HG03159 (cell line): ENCODE measurements around the gene PCNT.
"Not testable (repeated sequence)": the region's sequence is repeated elsewhere in the genome, so short reads cannot be mapped to it uniquely, and the experiment has no call there.

Experiments
- ATAC-seq: cut with Tn5 transposase; IDR thresholded peaks from one replicate; pipeline ENCODE4 v1.9.1; 2021; ENCODE audit warnings: mild to moderate bottlenecking, moderate library complexity; ENCODE audit not compliant: unreplicated experiment

The PCNT gene

DNA sequence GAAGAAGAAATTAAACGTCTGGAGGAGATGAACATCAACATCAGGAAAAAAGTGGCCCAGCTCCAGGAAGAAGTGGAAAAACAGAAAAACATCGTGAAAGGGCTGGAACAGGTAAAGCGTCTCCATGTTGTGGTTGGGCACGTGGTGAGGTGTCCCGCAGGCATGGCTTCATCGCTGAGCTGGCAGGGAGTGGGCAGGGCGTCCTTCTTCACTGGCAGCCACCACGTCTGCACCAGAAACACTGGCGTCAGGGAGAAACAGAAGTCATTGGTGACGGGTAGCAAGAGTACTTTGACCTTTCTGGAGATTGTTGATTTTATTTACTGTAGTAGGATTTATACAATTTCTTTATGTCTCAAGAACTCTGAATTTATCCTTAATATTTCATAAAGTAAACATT lies 75.7 kb downstream of the PCNT start:
- no peak for ATAC-seq

DNA sequence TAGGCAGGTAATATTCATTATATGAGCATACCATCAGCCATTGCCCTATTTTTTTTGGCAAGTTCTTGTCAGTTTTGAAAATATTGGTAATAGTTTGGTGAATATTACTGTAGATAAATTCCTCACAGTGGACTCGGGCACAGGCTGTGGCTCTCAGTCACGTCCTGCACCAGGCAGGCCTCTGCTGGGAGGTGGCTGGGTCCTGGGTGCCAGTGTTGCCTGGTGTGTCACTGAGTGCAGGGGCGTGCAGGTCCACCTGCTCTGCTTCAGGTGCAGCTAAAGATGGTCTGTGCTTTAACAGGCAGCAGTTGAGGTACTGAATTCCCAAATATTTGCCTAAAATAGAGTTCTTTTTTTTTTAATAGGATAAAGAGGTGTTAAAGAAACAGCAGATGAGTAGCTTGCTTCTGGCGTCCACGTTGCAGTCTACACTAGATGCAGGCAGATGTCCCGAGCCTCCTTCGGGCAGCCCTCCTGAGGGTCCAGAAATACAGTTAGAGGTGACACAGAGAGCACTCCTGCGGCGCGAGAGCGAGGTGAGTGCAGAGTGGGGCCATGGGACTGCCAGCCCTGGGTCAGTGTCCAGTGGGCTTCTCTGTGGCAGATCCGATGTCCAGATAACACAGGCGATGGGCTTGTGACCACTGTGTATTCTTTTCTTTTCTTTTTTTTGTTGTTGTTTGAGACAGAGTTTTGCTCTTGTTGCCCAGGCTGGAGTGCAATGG lies 77.4 kb downstream of the PCNT start:
- ATAC-seq = no peak

DNA sequence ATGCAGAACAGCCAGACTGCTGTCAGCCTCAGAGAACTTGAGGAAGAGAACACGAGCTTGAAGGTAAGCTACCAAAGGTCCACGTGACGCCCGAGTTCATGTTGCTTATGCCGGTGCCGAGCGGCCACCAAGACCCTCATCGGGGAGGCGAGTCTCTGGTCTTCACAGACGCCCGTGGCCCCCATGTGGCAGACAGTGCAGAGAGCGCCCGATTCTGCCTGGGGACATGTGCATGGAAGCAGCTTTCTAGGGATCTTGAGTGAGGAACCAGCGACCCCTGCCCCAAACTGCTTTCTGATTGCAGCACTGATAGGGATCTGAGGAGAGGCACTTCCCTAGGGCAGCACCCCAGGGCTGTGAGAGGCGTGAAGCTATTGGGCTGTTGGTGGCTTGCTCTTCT lies 78.5 kb downstream of the PCNT start:
- no peak for ATAC-seq

DNA sequence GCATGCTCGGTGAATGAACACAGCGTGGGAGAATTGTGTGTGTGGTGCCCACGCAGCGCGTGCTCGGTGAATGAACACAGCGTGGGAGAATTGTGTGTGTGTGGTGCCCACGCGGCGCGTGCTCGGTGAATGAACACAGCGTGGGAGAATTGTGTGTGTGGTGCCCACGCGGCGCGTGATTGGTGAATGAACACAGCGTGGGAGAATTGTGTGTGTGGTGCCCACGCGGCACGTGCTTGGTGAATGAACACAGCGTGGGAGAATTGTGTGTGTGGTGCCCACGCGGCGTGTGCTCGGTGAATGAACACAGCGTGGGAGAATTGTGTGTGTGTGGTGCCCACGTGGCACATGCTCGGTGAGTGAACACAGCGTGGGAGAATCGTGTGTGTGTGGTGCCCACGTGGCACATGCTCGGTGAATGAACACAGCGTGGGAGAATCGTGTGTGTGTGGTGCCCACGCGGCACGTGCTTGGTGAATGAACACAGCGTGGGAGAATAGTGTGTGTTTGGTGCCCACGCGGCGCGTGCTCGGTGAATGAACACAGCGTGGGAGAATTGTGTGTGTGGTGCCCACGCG lies 79.4 kb downstream of the PCNT start:
- ATAC-seq = not testable (repeated sequence)

DNA sequence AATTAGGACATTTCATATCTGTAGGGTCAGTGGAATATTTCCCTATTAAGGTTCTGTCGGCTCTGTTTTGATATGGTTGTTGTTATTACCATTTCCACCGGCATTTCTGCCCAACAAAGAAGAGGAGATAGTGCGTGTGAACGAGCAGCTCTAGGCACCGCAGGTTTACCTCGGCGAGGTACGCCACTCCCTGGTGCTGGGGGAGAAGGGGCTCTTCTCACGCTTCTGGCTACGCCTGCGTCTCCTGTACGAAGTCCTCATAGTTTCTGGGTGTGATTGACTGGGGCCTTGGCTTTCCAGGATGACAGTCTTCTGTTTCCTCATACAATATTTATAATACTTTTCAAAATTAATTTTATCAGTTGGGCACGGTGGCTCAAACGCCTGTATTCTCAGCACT lies 80.3 kb downstream of the PCNT start:
- no peak for ATAC-seq

DNA sequence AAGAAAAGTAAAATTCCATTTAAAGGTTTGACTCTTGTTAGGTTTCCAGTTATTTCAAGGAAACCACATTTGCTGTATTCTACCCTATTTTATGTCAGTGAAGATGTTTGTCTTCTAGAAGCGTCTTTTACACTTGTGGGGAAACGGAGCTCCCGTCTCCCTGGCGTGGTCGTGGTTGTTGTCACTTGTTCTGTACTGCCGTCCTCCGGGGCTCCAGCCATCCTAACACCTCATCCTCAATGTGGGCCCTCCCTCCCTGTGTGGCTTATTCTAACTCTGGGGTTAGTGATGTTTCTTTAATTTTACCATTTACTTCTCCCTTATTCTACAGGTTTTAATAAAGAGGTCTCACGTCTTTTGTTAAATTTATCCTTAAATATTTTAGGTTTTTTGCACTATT lies 82.0 kb downstream of the PCNT start:
- no peak for ATAC-seq

DNA sequence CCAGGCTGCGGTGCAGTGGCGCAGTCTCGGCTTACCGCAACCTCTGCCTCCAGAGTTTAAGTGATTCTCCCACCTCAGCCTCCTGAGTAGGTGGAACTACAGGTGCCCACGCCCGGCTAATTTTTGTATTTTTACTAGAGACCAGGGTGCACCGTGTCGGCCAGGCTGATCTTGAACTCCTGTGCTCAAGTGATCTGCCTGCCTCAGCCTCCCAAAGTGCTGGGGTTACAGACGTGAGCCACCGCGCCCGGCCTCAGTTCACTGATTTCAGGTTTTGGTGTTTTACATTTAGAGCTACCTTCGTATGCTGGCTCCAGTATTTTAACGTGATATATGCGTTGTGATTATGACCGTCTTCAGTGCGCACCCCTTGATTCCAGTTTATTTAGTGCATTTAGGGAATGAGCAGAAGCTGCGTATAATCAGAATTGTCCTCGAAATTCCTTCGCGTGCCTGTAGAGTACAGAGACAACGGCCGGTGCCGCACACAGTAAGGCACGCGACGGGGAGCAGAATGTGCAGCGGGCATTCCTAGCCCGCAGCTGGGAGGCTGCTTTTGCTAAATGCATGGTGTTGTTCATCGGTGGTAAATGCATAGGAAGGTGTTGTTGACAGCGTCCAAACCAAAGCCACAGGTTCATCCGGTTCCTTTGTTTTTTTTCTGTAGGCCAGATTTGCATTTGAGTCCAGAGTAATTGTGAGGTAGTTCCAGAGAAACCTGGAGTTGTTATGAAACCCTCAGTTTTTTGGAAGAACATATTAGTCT lies 85.9 kb downstream of the PCNT start:
- no peak for ATAC-seq

DNA sequence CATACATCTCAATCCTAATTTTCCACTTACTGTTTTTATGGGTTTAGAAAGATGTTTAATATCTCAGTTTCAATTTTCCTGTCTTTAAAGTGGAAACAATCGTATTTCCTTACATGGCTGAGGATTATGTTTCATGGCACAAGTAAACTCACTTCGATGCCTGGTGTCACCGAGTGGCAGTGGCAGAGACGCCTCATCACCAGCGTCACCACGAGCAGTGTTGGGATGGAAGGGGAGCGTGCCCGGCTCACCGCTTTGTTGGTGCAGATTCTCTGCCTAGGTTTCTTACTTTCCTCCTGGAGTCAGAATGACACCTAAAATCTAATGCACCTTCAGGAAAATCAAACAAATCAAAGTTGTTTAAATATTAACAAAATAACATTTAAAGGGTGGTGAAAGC lies 86.6 kb downstream of the PCNT start:
- no peak for ATAC-seq

DNA sequence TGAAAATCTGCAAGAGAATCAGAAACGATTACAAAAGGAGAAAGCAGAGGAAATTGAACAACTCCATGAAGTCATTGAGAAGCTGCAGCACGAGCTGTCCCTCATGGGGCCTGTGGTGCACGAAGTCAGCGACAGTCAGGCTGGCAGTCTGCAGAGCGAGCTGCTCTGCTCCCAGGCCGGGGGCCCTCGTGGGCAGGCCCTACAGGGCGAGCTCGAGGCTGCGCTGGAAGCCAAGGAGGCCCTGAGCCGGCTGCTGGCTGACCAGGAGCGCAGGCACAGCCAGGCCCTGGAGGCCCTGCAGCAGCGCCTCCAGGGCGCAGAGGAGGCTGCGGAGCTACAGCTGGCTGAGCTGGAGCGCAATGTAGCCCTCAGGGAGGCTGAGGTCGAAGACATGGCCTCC lies 87.3 kb downstream of the PCNT start:
- ATAC-seq = no peak

DNA sequence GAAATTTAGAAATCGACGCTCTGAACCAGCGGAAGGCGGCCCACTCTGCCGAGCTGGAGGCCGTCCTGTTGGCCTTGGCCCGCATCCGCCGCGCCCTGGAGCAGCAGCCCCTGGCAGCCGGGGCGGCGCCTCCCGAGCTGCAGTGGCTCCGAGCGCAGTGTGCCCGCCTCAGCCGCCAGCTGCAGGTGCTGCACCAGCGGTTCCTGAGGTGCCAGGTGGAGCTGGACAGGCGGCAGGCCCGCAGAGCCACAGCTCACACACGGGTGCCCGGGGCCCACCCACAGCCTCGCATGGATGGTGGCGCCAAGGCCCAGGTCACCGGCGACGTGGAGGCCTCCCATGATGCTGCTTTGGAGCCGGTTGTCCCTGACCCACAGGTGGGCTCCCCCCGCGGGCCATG lies 87.7 kb downstream of the PCNT start:
- no peak for ATAC-seq

DNA sequence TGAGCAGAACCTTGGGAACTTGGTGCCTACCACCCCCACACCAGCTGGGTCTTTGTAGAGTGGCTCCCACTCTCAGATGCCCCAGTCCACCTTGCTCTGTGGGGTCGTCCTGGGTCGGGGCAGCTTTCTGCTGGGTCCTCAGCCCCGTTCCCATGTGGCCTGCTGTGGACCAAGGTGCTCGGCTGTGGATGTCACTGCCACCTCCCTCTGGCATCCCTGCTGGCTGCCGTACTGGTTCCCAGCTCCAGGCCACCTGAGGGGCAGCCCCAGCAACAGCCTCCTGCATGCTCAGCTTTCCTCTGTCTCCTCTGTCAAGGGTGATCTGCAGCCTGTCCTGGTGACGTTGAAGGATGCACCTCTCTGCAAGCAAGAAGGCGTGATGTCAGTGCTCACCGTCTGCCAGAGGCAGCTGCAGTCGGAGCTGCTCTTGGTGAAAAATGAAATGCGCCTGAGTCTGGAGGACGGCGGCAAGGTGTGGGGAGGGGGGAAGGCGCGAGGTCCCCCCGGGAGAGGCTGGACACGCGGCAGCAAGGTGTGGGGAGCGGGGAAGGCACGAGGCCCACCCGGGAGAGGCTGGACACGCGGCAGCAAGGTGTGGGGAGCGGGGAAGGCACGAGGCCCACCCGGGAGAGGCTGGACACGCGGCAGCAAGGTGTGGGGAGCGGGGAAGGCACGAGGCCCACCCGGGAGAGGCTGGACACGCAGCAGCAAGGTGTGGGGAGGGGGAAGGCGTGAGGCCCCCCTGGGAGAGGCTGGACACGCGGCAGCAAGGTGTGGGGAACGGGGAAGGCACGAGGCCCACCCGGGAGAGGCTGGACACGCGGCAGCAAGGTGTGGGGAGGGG lies 88.8 kb downstream of the PCNT start:
- no peak for ATAC-seq

DNA sequence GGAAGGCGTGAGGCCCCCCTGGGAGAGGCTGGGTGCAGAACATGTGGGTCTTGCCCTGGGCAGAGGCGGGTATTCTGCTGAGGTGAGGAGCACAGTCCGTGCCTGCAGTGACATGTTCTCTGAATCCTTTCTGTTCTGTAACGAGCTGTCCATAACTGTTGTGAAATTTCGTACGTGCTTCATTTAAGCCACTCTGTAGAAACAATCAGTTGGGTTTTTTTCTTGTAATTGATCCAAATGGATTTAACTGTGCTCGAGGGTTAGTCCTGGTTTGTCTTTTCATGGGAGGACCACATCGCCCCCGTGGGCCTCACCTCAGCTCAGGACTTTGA lies 89.4 kb downstream of the PCNT start:
- ATAC-seq = no peak

DNA sequence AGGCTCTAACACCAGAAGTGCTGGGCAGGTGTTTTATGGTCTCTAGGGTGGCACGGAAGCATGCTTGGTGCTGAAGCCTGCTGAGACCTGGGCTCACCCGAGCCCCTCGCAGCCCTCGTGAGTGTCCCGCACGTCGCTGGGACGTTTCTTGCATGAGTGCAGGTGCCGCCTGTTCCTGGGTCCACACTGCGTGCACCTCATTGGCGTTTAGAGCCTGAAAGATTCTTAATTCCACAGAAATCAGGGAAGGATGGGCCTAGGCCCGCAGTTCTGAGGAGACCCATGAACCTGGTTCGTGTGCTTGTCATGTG lies 91.0 kb downstream of the PCNT start:
- ATAC-seq = no peak

DNA sequence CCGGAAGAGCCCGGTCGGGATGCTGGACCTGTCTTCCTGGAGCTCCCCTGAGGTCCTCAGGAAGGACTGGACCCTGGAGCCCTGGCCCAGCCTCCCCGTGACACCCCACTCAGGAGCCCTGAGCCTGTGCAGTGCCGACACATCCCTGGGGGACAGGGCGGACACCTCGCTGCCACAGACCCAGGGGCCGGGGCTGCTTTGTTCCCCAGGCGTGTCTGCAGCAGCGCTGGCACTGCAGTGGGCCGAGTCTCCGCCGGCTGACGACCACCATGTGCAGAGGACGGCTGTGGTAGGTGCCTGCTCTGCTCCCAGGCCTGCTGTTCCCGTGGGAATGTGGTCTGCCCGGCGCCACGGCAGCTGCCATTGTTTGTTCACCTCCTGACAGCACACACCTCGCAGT lies 92.6 kb downstream of the PCNT start:
- no peak for ATAC-seq

DNA sequence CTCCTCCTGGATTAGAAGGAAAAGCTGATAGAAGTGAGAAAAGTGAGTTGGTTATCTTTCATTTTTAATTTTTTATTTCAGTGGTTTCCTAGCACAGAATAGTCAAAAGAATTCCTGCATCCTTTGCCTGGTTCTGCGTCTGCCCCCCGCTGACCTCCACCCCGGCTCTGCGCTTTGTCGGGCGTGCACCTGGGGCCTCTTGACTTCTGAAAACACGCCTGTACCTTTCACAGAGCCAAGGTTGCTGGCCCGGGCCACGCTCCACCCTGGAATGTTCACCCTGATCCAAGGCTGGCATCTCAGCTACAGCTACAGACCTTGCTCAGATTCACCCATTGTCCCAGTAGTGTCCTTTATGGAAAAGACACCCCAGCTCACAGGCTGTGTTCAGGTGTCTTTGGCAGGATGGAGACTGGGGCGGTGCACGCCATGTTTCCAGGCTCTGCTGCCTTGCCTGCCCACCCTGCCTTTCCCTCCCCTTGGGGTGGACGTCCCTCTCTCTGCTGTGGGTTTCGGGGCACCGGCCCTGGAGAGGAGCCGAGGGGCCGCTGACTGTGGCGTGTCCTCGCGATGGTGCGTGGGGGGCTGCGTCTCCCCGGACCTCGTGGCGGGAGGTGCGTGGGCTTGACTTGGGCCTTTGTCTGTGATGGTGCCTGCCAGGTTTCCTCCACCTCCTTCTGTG lies 94.5 kb downstream of the PCNT start:
- ATAC-seq = no peak

DNA sequence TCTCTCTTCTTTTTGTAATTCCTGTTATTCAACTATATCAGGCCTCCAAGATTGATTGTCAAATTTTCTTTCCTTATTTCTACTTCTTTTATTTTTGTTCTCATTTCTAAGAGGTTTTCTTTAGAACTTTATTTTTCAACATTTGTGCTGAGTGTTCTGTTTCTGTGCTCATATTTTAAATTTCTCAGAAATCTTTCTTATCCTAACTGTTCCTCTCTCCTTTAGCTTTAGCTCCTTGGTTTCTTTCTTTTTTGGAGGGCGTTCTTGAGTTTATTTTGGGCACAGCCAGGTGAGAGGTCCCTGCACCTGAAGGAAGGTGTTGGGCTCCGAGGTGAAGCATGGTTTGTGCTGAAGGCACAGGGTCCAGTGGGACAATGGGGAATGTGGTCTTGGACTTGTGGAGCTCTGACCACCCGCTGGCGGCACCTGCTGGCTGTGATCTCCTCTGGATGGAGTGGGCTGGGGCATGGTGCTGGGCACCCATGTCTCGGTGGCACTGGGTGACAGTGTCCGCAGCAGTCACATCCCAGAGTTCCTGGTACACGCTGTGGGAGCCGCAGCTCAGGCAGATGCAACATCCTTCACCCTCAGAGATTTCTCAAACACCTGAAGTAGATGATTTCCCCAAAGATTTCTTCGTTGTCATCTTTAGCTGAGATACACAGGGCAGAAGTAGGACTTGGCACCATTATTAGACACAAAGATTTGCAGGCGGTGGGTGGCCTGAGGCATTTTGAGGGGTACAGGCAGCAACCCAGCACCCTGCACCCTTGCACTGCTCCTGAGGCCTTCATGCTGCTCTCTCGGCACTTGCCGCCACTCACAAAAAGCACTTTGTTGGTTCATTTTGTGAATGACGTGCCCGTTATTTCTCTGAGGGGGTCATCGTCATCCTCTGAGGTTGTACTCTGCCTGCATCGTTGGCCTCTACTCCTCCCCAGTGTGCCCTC lies 96.6 kb downstream of the PCNT start:
- no peak for ATAC-seq

DNA sequence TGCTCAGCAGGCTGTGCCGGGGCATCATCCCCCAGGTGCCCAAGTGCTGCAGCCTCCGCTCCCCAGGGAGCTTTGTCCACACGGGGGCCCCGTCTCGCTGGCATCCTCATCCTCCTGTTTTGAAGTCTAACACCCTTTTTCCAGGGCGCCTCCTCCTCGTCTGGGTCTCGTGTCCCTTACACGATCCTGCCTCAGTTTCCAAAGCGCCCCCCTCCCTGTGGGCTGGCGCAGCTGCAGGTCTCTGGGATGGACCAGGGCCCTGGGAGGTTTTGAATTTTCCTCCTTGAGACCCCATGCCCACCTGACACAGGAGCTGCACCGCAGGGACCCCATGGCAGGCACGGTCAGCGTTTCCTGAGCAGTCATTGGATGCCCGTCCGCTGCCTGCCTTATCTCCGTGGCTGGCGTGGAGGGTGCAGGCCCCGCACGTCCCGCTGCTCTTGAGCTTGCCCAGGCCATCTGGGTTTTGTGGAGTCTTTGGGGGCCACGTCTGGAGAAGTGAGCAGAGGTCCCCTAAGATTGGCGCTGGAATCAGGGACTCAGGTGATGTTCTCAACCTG lies 97.3 kb downstream of the PCNT start:
- no peak for ATAC-seq

DNA sequence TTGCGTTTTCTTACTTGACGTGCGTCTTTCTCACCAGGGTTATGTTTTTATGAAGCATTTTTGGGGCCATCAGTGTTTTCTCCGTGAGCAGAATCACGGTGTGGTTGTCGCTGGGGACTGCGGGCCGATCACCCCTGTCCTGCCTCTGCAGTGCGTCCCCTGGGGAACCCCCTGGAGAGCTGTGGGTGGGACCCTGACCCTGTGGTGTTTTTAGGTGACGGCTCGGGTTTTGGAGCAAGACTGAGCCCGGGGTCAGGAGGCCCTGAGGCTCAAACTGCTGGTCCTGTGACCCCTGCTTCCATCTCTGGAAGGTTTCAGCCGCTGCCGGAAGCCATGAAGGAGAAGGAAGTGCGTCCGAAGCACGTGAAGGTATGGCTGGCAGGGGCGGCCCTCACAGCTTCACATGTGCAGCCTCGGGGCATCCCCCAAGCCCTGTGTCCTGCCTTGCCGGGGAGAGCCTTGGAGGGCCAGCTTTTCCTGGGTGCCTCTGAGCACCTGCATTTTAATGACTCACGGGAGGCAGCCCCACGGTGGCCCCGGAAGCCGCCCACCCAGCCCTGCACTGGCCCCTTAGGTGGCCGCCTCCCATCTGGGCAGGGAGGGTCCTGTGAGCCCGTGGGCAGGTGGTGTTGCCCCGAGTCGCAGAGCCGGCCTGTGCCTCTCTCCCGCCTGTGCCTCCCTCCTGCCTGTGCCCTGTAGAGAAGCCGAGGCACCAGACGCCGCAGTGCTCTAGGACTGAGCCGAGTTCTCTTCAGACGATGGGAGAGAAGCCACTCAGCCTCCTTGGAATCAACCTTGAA lies 98.0 kb downstream of the PCNT start:
- ATAC-seq = no peak
